Measurements from ENCODE around the gene LPP. TPM values are rescaled to one million over a fixed set of nuclear protein-coding genes. Genes with fewer than 3 reads are reported as not detected.
"Not testable (repeated sequence)": the region's sequence is repeated elsewhere in the genome, so short reads cannot be mapped to it uniquely, and the experiment has no call there.

Gene LPP
- total RNA-seq, 1 experiment from 2014 or later, result 20.4 TPM

- no peaks in the 10 kb centered on the region for H3K36me3 ChIP-seq (ENCODE audit: low read depth, low read length)
- H3K4me3 ChIP-seq (ENCODE audit: low read length), result no peak overlapping the region
- H2AFZ ChIP-seq (ENCODE audit: low read length), result no peak overlapping the region
- POLR2A ChIA-PET (ENCODE audit: unreplicated experiment), result interaction anchor here (0.5 to 0.7 kb wide), 2 partner anchors 85 to 153 kb away, joined by 3 read pairs; no protein-coding TSS in a partner anchor
- no peaks in the 10 kb centered on the region for H4K20me1 ChIP-seq (ENCODE audit: low read length)
- 0 out of 2 replicates have a peak, but pooled peaks cover 3% of the 10 kb centered on the region for H3K9me2 ChIP-seq (replicated peaks; ENCODE audit: low read length)
- no peaks in the 10 kb centered on the region for H3K79me2 ChIP-seq (ENCODE audit: low read length)
- H3F3A ChIP-seq (ENCODE audit: low read length, unreplicated experiment), result no peaks in the 10 kb centered on the region
- H3K27me3 ChIP-seq (ENCODE audit: low read length), result no peaks in the 10 kb centered on the region
- H3K9ac ChIP-seq (ENCODE audit: low read length), result no peak overlapping the region
- ATAC-seq, result no peak
- H3K27ac ChIP-seq (ENCODE audit: low read length), result no peak overlapping the region
- H3K4me1 ChIP-seq (ENCODE audit: insufficient read depth, low read length), result 0 out of 2 replicates have a peak, but pooled peaks cover 6% of the 10 kb centered on the region
- no peak for TF ChIP-seq EZH2phosphoT487 (IDR thresholded peaks at IDR 0.05; ENCODE audit: borderline replicate concordance, low read length)
- TF ChIP-seq CTCF (conservative IDR thresholded peaks at IDR 0.05; ENCODE audit: low read depth, low read length), result no peak
- no peak for TF ChIP-seq EZH2 (IDR thresholded peaks at IDR 0.05; ENCODE audit: low read length, unreplicated experiment)
- no peaks in the 10 kb centered on the region for H3K9me3 ChIP-seq (ENCODE audit: low read length)
- intact Hi-C loops (cut with micrococcal nuclease), result no loop called here
- no TSS peak for BruUV-seq (replicated peaks)
- DNase-seq, result no peak
- no peak overlapping the region for H3K4me2 ChIP-seq (ENCODE audit: low read length)
- CTCF ChIA-PET, result no interaction called here
Observed at GRCh38 chr3:188126934-188127333, 27.0 kb upstream of the LPP start.

GRCh38 chr3:188128905-188129304 is 25.1 kb upstream of the LPP start:
- H4K20me1 ChIP-seq (ENCODE audit: low read length), result no peaks in the 10 kb centered on the region
- H3K9ac ChIP-seq (ENCODE audit: low read length), result no peak overlapping the region
- no peak for DNase-seq
- 0 out of 2 replicates have a peak, but pooled peaks cover 6% of the 10 kb centered on the region for H3K4me1 ChIP-seq (ENCODE audit: insufficient read depth, low read length)
- H3K27me3 ChIP-seq (ENCODE audit: low read length), result no peaks in the 10 kb centered on the region
- TF ChIP-seq CTCF (conservative IDR thresholded peaks at IDR 0.05; ENCODE audit: low read depth, low read length), result no peak
- TF ChIP-seq EZH2 (IDR thresholded peaks at IDR 0.05; ENCODE audit: low read length, unreplicated experiment), result no peak
- no peak for TF ChIP-seq EZH2phosphoT487 (IDR thresholded peaks at IDR 0.05; ENCODE audit: borderline replicate concordance, low read length)
- intact Hi-C loops (cut with micrococcal nuclease), result no loop called here
- no peak overlapping the region for H3K27ac ChIP-seq (ENCODE audit: low read length)
- H2AFZ ChIP-seq (ENCODE audit: low read length), result no peak overlapping the region
- H3K36me3 ChIP-seq (ENCODE audit: low read depth, low read length), result no peaks in the 10 kb centered on the region
- no peak overlapping the region for H3K4me2 ChIP-seq (ENCODE audit: low read length)
- H3K9me3 ChIP-seq (ENCODE audit: low read length), result no peaks in the 10 kb centered on the region
- no peaks in the 10 kb centered on the region for H3F3A ChIP-seq (ENCODE audit: low read length, unreplicated experiment)
- no peaks in the 10 kb centered on the region for H3K79me2 ChIP-seq (ENCODE audit: low read length)
- ATAC-seq, result no peak
- CTCF ChIA-PET, result interaction anchor here (0.6 kb wide), 1 partner anchor 153 kb away, joined by 7 read pairs; no protein-coding TSS in a partner anchor
- peaks cover 3% of the 10 kb centered on the region; the same call in 1 of the 2 replicates for H3K9me2 ChIP-seq (replicated peaks; ENCODE audit: low read length)
- no peak overlapping the region for H3K4me3 ChIP-seq (ENCODE audit: low read length)
- POLR2A ChIA-PET (ENCODE audit: unreplicated experiment), result interaction anchor here (0.6 kb wide), 1 partner anchor 124 kb away, joined by 6 read pairs; no protein-coding TSS in a partner anchor
- BruUV-seq (replicated peaks), result no TSS peak

GRCh38 chr3:188131023-188131422 is 22.9 kb upstream of the LPP start:
- DNase-seq (peak; percentile 34), ATAC-seq (peak; percentile 72)
- H3K27me3 ChIP-seq (ENCODE audit: low read length); H3K9me3 ChIP-seq (ENCODE audit: low read length); H3K9ac ChIP-seq (ENCODE audit: low read length); H3F3A ChIP-seq (ENCODE audit: low read length, unreplicated experiment); H4K20me1 ChIP-seq (ENCODE audit: low read length); H3K9me2 ChIP-seq (replicated peaks; ENCODE audit: low read length); BruUV-seq (replicated peaks); H3K4me3 ChIP-seq (ENCODE audit: low read length); H3K4me1 ChIP-seq (ENCODE audit: insufficient read depth, low read length); H3K79me2 ChIP-seq (ENCODE audit: low read length); H3K36me3 ChIP-seq (ENCODE audit: low read depth, low read length); H2AFZ ChIP-seq (ENCODE audit: low read length); H3K4me2 ChIP-seq (ENCODE audit: low read length): not testable (repeated sequence)
- POLR2A ChIA-PET (ENCODE audit: unreplicated experiment), result interaction anchor here (0.6 kb wide), 1 partner anchor 33 kb away, joined by 7 read pairs; no protein-coding TSS in a partner anchor
- intact Hi-C loops (cut with micrococcal nuclease), result loop anchor here (1.0 to 2.0 kb wide), 2 partner anchors 136 to 388 kb away; no protein-coding TSS in a partner anchor
- H3K27ac ChIP-seq (ENCODE audit: low read length), result 0 out of 2 replicates have a peak overlapping the region, but pooled peaks have one; percentile 15
- CTCF ChIA-PET, result interaction anchor here (0.7 kb wide), 1 partner anchor 21 kb away, joined by 3 read pairs; no protein-coding TSS in a partner anchor

Data from PC-3 (cell line).